Measurements from ENCODE around the gene ECHDC1.

ECHDC1 gene

GRCh38 chr6:127341471-127342202, 1.8 kb downstream of the ECHDC1 start:
- H4K20me1 ChIP-seq (ENCODE audit: insufficient read depth, low read length, poor library complexity, severe bottlenecking), result peaks cover 59% of the 10 kb centered on the region
- H3K79me2 ChIP-seq (ENCODE audit: insufficient read depth, low read length), result peaks cover 91% of the 10 kb centered on the region
- H3K9me3 ChIP-seq (ENCODE audit: insufficient read depth, low read depth, low read length), result no peaks in the 10 kb centered on the region
- peak overlapping the region; percentile 88 for H3K4me2 ChIP-seq (ENCODE audit: low read depth, low read length, poor library complexity, severe bottlenecking)
- H3K27me3 ChIP-seq (ENCODE audit: insufficient read depth, low read length, poor library complexity, severe bottlenecking), result no peaks in the 10 kb centered on the region
- no peaks in the 10 kb centered on the region for H3F3A ChIP-seq (ENCODE audit: low read depth)
- peaks cover 41% of the 10 kb centered on the region for H3K4me1 ChIP-seq (ENCODE audit: insufficient read depth, low read length, poor library complexity, severe bottlenecking)
- H3K9me2 ChIP-seq (replicated peaks; ENCODE audit: low read depth, low read length), result no peaks in the 10 kb centered on the region
- H3K4me3 ChIP-seq (ENCODE audit: low read length, poor library complexity, severe bottlenecking), result peak overlapping the region; percentile 89
- TF ChIP-seq, protein P1, sequence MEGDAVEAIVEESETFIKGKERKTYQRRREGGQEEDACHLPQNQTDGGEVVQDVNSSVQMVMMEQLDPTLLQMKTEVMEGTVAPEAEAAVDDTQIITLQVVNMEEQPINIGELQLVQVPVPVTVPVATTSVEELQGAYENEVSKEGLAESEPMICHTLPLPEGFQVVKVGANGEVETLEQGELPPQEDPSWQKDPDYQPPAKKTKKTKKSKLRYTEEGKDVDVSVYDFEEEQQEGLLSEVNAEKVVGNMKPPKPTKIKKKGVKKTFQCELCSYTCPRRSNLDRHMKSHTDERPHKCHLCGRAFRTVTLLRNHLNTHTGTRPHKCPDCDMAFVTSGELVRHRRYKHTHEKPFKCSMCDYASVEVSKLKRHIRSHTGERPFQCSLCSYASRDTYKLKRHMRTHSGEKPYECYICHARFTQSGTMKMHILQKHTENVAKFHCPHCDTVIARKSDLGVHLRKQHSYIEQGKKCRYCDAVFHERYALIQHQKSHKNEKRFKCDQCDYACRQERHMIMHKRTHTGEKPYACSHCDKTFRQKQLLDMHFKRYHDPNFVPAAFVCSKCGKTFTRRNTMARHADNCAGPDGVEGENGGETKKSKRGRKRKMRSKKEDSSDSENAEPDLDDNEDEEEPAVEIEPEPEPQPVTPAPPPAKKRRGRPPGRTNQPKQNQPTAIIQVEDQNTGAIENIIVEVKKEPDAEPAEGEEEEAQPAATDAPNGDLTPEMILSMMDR (conservative IDR thresholded peaks at IDR 0.05; ENCODE audit: low read length), result no peak
- no peak for TF ChIP-seq EZH2phosphoT487 (IDR thresholded peaks at IDR 0.05; ENCODE audit: borderline replicate concordance)
- H2AFZ ChIP-seq (ENCODE audit: low read length), result no peak overlapping the region
- H3K36me3 ChIP-seq (ENCODE audit: insufficient read depth, low read length), result no peaks in the 10 kb centered on the region
- peak overlapping the region; percentile 91 for H3K9ac ChIP-seq (ENCODE audit: low read depth, low read length, poor library complexity, severe bottlenecking)

- Histone ChIP-seq H3K9me2 (replicated peaks; ENCODE audit: low read depth, low read length) (no peaks in the 10 kb centered on the region), H3K9me3 (ENCODE audit: insufficient read depth, low read depth, low read length) (no peaks in the 10 kb centered on the region), H4K20me1 (ENCODE audit: insufficient read depth, low read length, poor library complexity, severe bottlenecking) (peaks cover 69% of the 10 kb centered on the region), H3K4me3 (ENCODE audit: low read length, poor library complexity, severe bottlenecking) (peak overlapping the region; percentile 89), H3F3A (ENCODE audit: low read depth) (no peaks in the 10 kb centered on the region), H3K4me2 (ENCODE audit: low read depth, low read length, poor library complexity, severe bottlenecking) (peak overlapping the region; percentile 88), H3K79me2 (ENCODE audit: insufficient read depth, low read length) (peaks cover 99% of the 10 kb centered on the region), H2AFZ (ENCODE audit: low read length) (no peak overlapping the region), H3K36me3 (ENCODE audit: insufficient read depth, low read length) (no peaks in the 10 kb centered on the region), H3K4me1 (ENCODE audit: insufficient read depth, low read length, poor library complexity, severe bottlenecking) (peaks cover 50% of the 10 kb centered on the region), H3K27me3 (ENCODE audit: insufficient read depth, low read length, poor library complexity, severe bottlenecking) (no peaks in the 10 kb centered on the region), H3K9ac (ENCODE audit: low read depth, low read length, poor library complexity, severe bottlenecking) (peak overlapping the region; percentile 91)
- TF ChIP-seq, protein P1 (conservative IDR thresholded peaks at IDR 0.05; ENCODE audit: low read length), result no peak
- TF ChIP-seq EZH2phosphoT487 (IDR thresholded peaks at IDR 0.05; ENCODE audit: borderline replicate concordance), result no peak
Measured at GRCh38 chr6:127340171-127340570, 3.2 kb downstream of the ECHDC1 start.

GRCh38 chr6:127338936-127339335, 4.5 kb downstream of the ECHDC1 start:
- H4K20me1 ChIP-seq (ENCODE audit: insufficient read depth, low read length, poor library complexity, severe bottlenecking), result peaks cover 63% of the 10 kb centered on the region
- no peak for TF ChIP-seq EZH2phosphoT487 (IDR thresholded peaks at IDR 0.05; ENCODE audit: borderline replicate concordance)
- TF ChIP-seq, protein P1 (conservative IDR thresholded peaks at IDR 0.05; ENCODE audit: low read length), result no peak
- peak overlapping the region; percentile 88 for H3K4me2 ChIP-seq (ENCODE audit: low read depth, low read length, poor library complexity, severe bottlenecking)

More at GRCh38 chr6:127338936-127339335, 4.5 kb downstream of the ECHDC1 start:
- H3K4me3 ChIP-seq (ENCODE audit: low read length, poor library complexity, severe bottlenecking), result peak overlapping the region; percentile 89
- peaks cover 47% of the 10 kb centered on the region for H3K4me1 ChIP-seq (ENCODE audit: insufficient read depth, low read length, poor library complexity, severe bottlenecking)
- H2AFZ ChIP-seq (ENCODE audit: low read length), result no peak overlapping the region
- no peaks in the 10 kb centered on the region for H3K27me3 ChIP-seq (ENCODE audit: insufficient read depth, low read length, poor library complexity, severe bottlenecking)
- H3F3A ChIP-seq (ENCODE audit: low read depth), result no peaks in the 10 kb centered on the region
- no peaks in the 10 kb centered on the region for H3K9me3 ChIP-seq (ENCODE audit: insufficient read depth, low read depth, low read length)
- no peaks in the 10 kb centered on the region for H3K36me3 ChIP-seq (ENCODE audit: insufficient read depth, low read length)
- H3K79me2 ChIP-seq (ENCODE audit: insufficient read depth, low read length), result peaks cover 99% of the 10 kb centered on the region
- peak overlapping the region; percentile 7 for H3K9ac ChIP-seq (ENCODE audit: low read depth, low read length, poor library complexity, severe bottlenecking)
- H3K9me2 ChIP-seq (replicated peaks; ENCODE audit: low read depth, low read length), result no peaks in the 10 kb centered on the region
